HT1080 (cell line): ENCODE results near the gene RIPOR3. TPM values are rescaled to one million over a fixed set of nuclear protein-coding genes. Genes with fewer than 3 reads are reported as not detected.
A peak's percentile ranks its signal among the peaks of the same experiment; 100 is the strongest.

Source experiments
- DNase-seq: peaks from one replicate; pipeline ENCODE4 v3.0.0-alpha.2; 2015; ENCODE audit warnings: low read depth
- total RNA-seq: library from RNA; depleted of rRNA; stranded (reverse); fragments of >200 nt; shearing (Covaris generic); gene quantifications from 2 replicates; pipeline ENCODE4 v1.2.3, GENCODE V29; 2014

Gene RIPOR3
- total RNA-seq, 1 experiment from 2014 or later: not detected

DNA sequence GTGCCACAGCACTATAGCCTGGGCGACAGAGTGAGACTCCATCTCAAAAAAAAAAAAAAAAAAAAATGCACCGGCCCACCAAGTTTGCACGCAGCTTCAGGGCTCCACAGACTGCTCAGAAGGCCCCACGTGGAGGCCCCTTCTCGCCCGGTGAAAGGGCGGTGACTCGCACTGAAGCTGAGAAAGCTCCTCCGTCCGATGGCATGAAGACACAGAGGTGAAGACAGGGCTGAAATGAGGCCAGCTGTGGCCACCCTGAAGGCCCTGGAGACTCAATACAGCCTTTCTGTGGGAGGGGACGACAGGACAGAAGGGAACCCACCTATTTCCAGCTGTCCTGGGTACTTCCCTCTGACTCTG lies 97.1 kb downstream of the RIPOR3 start:
- DNase-seq: no peak

DNA sequence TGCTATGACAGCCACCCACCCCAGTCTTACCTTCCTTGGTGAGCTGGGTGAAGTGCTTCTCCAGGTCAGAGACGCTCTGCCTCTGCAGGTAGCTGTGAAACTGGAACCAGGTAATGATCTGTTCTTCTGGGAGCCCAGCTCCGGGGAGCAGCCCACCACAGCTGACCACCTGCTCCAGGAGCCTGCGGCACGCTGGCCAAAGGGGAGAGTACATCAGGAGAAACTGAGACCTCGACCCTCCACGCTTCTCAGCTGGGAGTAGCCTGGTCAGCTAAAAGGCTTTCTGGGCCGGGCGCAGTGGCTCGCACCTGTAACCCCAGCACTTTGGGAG lies 98.4 kb downstream of the RIPOR3 start:
- DNase-seq: no peak

- no peak for DNase-seq
These were observed 98.9 kb downstream of the RIPOR3 start for GRCh38 chr20:50592282-50593004.

DNA sequence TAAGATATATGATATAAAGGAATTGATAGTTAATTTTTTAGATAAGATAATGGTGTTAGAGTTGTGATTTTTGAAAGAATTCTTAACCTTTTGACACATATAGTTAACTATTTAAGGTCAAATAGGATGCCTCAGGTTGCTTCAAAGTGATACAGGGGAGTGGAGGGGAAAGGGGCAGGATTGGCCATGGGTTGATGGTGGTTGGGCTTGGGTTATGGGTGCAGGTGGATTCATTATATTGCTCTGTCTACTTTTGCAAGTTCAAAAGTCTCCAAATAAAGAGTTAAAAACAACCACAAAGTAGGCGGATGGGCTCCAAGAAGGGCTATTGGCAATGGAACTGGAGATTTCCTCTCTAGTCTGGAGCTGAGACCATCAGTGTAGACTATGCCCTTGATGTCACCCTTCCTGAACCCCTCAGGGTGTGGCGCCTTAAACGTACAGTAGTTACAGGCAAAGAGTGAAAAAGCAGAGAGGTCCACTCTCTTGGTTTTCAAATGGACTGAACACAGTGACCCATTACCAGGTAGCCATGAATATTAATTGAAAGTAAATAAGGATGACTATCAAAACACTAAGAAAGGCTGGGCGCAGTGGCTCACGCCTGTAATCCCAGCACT lies 100.0 kb downstream of the RIPOR3 start:
- no peak for DNase-seq

GRCh38 chr20:50590348-50590664 lies 101.0 kb downstream of the RIPOR3 start:
- no peak for DNase-seq

DNA sequence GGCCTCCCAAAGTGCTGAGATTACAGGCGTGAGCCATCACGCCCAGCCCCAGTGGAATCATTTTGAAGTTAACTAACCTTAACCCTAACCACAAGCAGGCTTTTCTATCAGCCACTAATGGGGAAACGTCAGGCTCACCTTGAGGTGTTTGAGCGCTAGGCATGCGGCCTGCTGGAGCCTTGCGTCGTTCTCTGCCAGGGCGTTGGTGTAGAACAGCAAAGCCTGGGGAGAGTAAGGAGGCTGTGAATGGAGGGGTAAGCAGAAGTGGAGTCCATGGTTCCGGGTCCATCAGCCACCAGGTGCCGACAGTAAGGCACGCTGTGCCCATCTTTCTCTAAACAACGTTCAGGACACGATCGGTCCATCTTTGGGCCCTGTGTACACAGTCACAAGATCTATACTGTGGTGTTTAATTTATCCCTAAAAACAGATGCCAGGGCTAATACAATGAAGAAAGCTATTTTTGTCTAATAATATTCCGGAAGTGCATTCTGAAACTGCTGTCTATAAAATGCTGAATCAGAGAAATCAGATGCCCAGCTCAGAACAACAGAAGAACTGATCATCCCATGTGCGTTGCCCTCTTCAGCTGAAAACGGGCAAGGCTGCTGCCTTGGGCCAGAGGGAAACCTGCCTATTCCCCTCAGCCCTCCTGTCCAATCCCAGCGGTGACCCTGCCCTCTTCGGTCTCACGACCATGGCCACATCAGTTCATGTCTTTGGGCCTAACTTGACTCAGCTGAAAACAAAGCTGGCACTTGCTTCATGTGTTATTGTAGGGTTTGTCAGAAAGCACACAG lies 101.6 kb downstream of the RIPOR3 start:
- DNase-seq: no peak

DNA sequence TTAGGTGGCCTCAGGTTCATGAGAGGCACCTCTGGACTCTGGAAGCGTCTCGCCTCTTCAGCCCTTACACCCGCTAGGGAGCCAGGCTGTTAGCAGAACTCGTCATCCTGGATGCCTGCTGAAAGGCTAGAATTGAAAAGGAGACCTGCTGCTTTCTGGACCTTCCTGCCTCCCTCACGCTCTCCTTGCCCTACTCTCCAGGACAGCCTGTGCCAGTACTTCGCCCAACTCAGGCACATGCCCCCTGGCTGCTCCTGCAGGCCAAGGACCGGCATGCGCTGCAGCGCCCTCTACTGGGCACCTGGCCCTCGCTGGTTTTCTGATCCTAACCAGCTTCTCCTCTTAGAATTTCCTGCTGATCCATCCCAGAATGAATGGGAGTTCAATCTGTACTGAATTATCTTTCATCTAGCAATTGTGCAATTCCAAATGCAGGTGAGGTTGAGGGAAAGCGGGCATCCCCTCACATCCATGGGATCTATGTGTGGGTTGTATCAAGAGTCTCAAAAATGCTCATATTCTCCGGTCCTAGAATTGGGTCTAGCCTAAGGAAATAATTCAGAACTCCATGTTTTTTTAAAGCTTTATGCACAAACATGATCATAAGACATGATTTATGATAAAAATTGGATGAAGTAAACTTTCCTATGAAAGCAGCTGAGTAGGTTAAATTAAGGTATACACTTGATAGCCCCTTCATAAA lies 103.2 kb downstream of the RIPOR3 start:
- peak; percentile 61 for DNase-seq

DNA sequence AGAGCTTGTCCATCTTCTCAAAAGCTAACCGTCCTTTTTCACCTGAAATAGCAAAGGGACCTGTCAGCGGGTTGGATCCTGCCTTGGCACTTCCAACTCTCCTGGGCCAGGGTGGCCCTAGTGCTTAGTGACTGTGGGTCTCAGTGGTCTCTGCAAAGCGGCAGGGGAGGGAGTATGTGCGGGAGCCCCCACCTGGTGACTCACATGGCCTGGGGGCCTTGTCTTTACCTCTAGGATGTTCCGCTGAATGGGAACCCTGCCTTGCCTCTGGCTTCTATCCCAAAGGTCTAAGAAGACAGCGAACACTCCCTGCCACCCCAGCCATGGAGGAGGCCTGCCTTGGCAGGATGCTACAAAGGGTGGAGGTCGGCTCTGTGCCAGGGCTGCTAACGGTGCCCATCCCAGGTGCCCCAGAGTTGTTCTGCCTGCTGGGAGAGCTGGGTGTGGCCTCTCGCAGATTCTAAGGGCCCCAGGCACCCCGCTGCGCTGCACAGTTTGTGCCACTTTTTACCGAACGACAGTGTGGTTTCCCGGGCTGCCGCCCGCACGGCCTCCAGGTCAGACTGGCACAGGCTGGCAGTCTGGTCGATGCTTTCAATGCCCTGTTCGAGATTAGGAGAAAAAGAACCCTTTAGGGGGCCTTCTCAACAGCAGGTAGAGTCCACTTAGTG lies 103.9 kb downstream of the RIPOR3 start:
- no peak for DNase-seq

DNA sequence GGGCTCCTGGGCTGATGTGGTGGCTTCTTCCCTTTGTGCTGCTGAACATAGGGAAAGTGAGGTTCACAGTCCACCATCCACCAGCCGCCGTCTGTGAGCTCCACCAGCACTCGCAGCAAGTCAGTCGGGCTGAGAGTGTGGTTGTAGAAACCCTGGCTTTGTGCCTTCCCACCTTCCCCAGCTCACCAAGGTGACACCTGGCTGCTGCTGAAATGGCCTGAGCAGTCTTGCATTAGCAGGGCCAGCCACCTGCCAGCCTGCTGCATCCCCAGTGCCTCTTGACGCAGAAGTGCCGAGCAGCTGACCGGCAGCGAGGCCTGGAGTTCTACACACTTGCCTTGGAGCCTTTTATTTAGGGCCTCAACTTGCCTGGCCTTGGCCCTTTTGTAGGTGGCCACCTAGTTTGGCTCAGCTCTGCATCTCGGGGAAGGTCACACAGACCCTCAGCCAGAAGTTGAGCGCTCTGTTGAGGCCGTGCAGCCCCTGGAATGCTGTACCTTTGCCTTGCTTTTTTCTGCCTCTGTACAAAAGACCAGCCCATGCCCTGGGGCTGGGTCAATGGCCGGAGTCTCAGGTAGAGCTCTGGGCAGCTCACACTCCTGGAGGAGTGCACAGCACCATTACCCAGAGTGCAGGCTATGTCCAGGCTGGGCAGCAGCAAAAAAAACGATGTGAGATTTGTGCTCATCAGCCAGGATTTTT lies 104.7 kb downstream of the RIPOR3 start:
- no peak for DNase-seq

GRCh38 chr20:50585678-50586077 lies 105.7 kb downstream of the RIPOR3 start:
- DNase-seq: no peak

- no peak for DNase-seq
These were observed 106.1 kb downstream of the RIPOR3 start for GRCh38 chr20:50585214-50585613.

GRCh38 chr20:50584687-50585086 lies 106.7 kb downstream of the RIPOR3 start:
- DNase-seq: no peak

- no peak for DNase-seq
These were observed 107.7 kb downstream of the RIPOR3 start for GRCh38 chr20:50583442-50584150.

- DNase-seq: no peak
These were observed 108.6 kb downstream of the RIPOR3 start for GRCh38 chr20:50582591-50583234.

DNA sequence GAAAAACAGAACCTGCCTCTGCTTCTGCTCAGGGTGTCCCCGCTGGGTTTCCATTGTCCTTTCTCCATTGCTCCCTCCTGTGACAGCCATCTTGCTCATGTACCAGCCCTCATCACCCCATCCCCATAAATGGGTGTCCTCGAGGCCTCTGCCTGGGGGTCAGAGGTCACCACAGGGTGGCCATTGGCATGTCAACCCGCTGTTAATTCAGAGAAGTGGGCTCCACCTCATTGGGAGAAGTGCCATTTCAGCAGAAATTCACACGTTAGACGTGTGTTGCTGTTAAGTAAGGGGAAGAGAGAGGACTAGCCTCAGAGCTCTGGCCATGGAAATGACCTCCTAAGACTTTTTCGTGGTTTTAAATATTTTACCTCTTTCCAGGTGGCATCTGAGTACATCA lies 109.2 kb downstream of the RIPOR3 start:
- no peak for DNase-seq

GRCh38 chr20:50580842-50581544 lies 110.3 kb downstream of the RIPOR3 start:
- DNase-seq: no peak

DNA sequence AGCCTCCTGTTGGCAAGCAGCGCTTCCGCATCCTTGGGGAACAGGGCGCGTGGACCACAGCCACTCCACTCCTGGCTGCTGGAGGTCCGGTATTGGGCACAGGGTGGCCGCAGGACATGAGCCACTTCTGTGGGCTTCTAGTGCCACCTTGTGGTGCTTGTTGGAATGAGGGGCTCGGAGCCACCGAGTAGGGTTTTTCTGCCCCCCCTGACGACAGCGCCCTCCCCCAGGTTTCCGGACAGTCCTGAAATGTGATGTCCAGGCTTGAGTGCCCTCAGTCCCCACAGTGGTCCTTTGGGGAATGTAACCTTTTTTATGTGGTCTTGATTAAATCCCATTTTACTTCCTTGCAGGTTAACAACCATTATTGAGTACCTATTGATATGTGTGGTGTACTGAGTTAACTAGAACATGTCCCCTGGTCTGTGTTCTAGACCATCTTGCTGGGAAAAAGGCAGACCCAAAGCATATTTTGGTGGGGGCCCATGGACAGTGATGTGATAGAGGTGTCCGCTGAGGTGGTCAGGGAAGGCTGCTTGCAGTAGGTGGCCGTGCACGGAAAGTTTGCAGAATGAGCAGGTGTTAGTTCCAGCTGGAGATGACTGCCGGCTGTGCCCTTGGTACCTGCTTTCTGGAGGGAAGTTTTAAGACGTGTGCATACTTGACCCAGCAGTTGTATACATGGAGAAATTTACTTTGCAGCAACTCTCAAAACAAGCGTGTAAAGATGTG lies 111.2 kb downstream of the RIPOR3 start:
- peak; percentile 65 for DNase-seq

- DNase-seq: no peak
These were observed 111.8 kb downstream of the RIPOR3 start for GRCh38 chr20:50579511-50579910.
